NCI-H345 (cell line): Measurements from ENCODE around the gene AP4B1.
"Not testable (repeated sequence)": the region's sequence is repeated elsewhere in the genome, so short reads cannot be mapped to it uniquely, and the experiment has no call there.

Experiments
- DNase-seq: peaks from one replicate; lab custom pipeline; 2025; lab: John Stamatoyannopoulos, UW

The AP4B1 gene

GRCh38 chr1:113857776-113858175 lies 46.8 kb downstream of the AP4B1 start:
- DNase-seq: no peak

- DNase-seq: no peak
These were observed 48.2 kb downstream of the AP4B1 start for GRCh38 chr1:113856401-113856790.

GRCh38 chr1:113855630-113856400 lies 48.8 kb downstream of the AP4B1 start:
- no peak for DNase-seq

- no peak for DNase-seq
These were observed 50.4 kb downstream of the AP4B1 start for GRCh38 chr1:113854234-113854633.

GRCh38 chr1:113852694-113853093 lies 51.9 kb downstream of the AP4B1 start:
- DNase-seq: not testable (repeated sequence)

- no peak for DNase-seq
These were observed 54.3 kb downstream of the AP4B1 start for GRCh38 chr1:113850127-113850796.

- no peak for DNase-seq
These were observed 55.5 kb downstream of the AP4B1 start for GRCh38 chr1:113849072-113849471.

- no peak for DNase-seq
These were observed 58.1 kb downstream of the AP4B1 start for GRCh38 chr1:113846391-113847035.
